ENCODE data around the gene SGPL1. TPM values are rescaled to one million over a fixed set of nuclear protein-coding genes. Genes with fewer than 3 reads are reported as not detected.

The SGPL1 gene
- total RNA-seq, 1 experiment from 2014 or later = 52.6 TPM

DNA sequence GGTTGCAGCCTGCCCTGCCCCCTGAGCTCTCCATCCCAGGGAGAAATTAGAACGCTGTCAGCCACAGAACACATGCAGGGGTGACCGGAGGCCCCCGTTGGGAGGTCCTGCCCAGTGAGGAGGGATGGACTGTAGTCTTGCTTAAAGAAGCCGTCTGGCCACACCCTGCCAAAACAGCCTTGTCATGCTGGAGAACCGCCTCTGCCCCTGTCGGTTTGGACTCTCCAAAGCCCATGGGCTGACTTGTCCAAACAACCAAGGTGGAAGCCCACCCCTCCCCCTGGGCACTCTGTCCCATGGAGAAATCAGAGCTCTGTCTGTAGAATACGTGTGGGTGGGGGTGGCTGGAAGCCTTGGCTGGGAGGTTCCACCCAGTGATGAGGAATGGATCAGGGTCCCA, 17.9 kb upstream of the SGPL1 start:
- Histone ChIP-seq H3K14ac (ENCODE audit: insufficient read depth, low read length) (no peak overlapping the region), H4K91ac (ENCODE audit: insufficient read length, low read depth, low read length) (no peak overlapping the region), H3K27me3 (ENCODE audit: insufficient read depth, low read length) (no peaks in the 10 kb centered on the region), H3K27ac (ENCODE audit: insufficient read length, low read depth, low read length) (no peak overlapping the region), H2AK5ac (ENCODE audit: insufficient read length, low read length) (no peak overlapping the region), H4K5ac (ENCODE audit: insufficient read length, low read depth, low read length) (no peak overlapping the region), H3K23ac (ENCODE audit: insufficient read length, low read depth, low read length) (no peak overlapping the region), H3K4me1 (ENCODE audit: insufficient read depth, low read length) (no peaks in the 10 kb centered on the region), H3K79me2 (ENCODE audit: insufficient read depth, low read length) (no peaks in the 10 kb centered on the region), H3K18ac (ENCODE audit: insufficient read length, low read depth, low read length) (no peak overlapping the region), H2BK15ac (ENCODE audit: low read depth, low read length) (no peak overlapping the region), H2BK120ac (ENCODE audit: low read depth, low read length, poor library complexity, severe bottlenecking) (no peak overlapping the region), H2AFZ (ENCODE audit: low read length) (no peak overlapping the region), H2BK20ac (ENCODE audit: low read depth, low read length, poor library complexity, severe bottlenecking) (no peak overlapping the region), H3K79me1 (ENCODE audit: insufficient read depth, low read depth, low read length, poor library complexity, severe bottlenecking) (no peaks in the 10 kb centered on the region), H2BK12ac (ENCODE audit: insufficient read length, low read depth, low read length) (no peak overlapping the region), H3K9me3 (ENCODE audit: control insufficient read depth, low read depth, low read length) (no peaks in the 10 kb centered on the region), H3K4me2 (ENCODE audit: insufficient read depth, insufficient read length, low read length) (no peak overlapping the region), H3K56ac (ENCODE audit: insufficient read length, low read depth, low read length) (no peak overlapping the region), H3K4ac (ENCODE audit: low read depth, low read length) (no peak overlapping the region), H4K8ac (replicated peaks; ENCODE audit: insufficient read length, low read depth, low read length) (no peak overlapping the region), H3K23me2 (ENCODE audit: insufficient read length, low read depth, low read length, poor library complexity, severe bottlenecking) (no peaks in the 10 kb centered on the region), H3T11ph (ENCODE audit: low read length) (no peak overlapping the region), H4K20me1 (ENCODE audit: control insufficient read depth, insufficient read depth, insufficient read length) (no peaks in the 10 kb centered on the region), H3K9ac (ENCODE audit: extremely low read depth, insufficient read length, low read length) (no peak overlapping the region), H2BK5ac (ENCODE audit: insufficient read length, low read length) (no peak overlapping the region)
- no peak for DNase-seq
- Mint-ChIP-seq H3K4me1 (no peaks in the 10 kb centered on the region), H3K36me3 (ENCODE audit: insufficient read depth in 1 of 3, low read depth in 3 of 3) (no peaks in the 10 kb centered on the region), H3K9me3 (no peaks in the 10 kb centered on the region; a peak in 3 of 5 replicates), H3K27me3 (ENCODE audit: low read depth) (peaks cover 9% of the 10 kb centered on the region), H3K27ac (no peak overlapping the region), H3K4me3 (no peak overlapping the region)
- WGBS (ENCODE audit: extremely low coverage, insufficient read length, low lambda C conversion rate) = no CpG with 5 or more reads among the region's 7 CpGs
- TF ChIP-seq, protein P1, sequence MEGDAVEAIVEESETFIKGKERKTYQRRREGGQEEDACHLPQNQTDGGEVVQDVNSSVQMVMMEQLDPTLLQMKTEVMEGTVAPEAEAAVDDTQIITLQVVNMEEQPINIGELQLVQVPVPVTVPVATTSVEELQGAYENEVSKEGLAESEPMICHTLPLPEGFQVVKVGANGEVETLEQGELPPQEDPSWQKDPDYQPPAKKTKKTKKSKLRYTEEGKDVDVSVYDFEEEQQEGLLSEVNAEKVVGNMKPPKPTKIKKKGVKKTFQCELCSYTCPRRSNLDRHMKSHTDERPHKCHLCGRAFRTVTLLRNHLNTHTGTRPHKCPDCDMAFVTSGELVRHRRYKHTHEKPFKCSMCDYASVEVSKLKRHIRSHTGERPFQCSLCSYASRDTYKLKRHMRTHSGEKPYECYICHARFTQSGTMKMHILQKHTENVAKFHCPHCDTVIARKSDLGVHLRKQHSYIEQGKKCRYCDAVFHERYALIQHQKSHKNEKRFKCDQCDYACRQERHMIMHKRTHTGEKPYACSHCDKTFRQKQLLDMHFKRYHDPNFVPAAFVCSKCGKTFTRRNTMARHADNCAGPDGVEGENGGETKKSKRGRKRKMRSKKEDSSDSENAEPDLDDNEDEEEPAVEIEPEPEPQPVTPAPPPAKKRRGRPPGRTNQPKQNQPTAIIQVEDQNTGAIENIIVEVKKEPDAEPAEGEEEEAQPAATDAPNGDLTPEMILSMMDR (conservative IDR thresholded peaks at IDR 0.05) = no peak
